ENCODE data around the gene IL3.
"Not testable (repeated sequence)": the region's sequence is repeated elsewhere in the genome, so short reads cannot be mapped to it uniquely, and the experiment has no call there.

Gene IL3

DNA sequence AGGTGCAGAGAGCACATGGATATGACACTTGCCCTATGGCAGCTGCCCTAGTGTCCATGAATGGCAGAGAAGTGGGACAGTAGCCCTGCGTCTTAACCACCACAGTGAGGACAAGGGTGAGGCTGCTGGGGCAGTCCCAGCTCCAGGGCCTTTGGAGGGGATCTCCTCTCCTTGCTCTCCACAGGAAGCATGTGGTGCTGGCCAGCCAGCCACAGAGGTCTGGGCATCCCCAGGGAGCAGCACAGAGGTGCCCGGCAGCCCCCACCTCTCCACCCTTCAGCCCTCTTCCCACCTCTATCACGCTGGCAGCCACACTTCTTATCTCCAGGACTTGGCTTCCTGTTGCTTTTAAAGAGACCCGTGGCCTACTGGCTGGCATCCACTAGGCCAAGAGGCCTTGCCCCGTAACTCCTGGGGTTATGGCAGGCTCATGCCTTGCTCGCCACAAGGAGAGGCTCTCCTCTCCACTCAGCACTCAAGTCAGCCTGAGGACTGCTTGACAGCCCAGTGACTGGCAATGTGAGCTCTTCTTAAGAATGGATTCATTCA lies 35.0 kb downstream of the IL3 start:
- DNase-seq, result no peak

DNA sequence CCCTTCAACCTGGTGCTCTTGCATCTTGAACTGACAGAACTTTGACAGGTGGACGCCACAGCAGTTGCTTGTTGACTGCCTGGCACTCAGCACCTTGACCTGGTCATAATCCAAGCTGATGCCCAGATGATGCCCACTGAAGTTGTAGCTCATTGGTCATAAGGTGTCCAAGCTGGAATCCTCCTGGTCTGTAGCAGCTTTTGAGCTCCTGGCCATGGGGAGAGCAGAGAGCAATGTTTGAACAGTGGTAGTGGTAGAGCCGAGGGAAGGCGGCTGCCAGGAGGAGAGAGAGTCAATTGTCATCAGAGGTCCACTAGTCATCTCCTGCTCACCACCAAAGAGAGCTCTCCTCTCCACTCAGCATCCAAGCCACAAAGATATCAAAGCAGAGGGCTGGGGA lies 36.4 kb downstream of the IL3 start:
- DNase-seq, result no peak

DNA sequence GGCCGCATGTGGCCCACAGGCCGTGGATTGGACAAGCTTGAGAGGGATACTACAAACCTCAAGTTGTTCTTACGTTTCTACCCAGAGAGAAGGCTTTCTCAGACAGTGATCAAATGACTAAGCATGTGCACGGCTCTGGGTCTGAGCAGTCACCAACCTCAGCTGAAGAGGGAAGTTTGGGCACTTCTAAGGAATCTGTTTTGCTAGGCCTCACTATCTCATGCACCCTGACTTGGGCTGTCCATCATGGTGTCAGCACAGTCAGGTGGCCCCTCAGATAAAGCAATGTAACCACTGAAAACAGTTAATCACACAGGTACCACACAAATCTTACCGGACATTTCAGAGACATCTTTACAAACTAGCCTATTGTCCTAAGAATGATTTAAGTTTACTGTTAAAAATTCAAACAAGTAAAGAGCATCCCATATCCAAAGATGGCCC lies 37.7 kb downstream of the IL3 start:
- no peak for DNase-seq

DNA sequence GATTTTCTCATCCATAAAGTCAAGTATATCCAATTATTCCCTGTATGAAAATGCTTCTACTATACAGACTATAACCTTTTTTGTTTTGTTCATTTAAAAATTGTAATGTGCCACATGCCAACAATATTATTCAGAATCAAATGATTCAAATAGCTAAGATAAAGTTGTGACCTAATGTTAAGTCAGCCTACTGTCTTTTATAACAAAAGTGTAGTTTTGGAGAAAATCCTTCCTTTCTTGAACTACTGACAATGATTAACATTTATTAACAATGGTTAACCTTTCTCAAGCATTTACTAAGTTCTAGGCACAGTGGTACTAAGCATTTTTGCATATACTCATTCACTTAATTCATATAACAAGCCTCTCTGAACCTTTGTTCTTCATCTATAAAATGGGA lies 38.2 kb downstream of the IL3 start:
- DNase-seq, result no peak

DNA sequence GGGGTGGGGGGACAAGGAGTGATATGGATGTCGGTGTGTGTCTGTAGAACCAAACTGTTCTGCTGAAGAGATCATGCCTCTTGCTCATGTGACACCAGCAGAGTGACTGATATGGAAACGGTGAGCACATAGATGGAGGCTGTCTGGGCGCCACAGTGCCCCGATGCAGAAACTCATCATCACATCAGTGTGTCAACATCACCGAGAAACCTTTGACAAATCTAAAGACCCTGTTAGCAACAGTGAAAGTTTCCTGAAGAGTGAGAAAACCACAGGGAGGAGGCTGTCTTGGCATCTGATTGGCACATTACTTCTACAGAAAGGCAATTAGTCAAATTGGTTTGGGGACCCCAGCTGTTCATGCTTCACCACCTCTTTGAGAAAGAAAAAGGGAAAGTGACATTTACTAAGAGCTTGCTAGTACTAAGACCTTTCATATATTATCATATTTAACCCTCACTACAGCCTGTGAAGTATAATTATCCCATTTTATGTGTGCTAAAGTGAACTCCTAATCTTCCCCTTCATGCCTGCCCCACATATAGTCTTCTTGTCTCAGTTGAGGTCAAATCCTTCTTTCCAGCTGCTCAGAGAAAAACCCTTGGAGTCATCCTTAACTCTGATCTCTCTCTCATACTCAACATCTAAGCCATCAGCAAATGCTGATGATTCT lies 38.8 kb downstream of the IL3 start:
- peak; percentile 52 to 60 for DNase-seq

DNA sequence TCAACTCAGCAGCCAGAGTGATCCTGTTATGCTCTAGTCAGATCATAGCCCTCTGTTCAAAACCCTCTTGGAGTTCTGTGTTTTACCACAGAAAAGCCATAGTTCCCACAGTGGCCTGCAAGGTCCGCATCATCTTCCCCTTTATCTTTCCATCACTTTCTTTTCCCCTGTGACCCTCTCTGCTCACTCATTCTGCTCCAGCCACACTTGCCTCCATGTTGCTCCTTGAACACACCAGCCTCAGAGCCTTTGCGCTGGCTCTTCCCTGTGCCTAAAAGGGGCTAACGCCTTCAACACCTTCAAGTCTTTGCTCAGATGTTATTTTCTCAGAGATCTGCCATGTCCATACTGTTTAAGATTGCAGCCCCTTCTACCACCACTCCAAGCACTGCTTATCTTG lies 39.5 kb downstream of the IL3 start:
- no peak for DNase-seq

DNA sequence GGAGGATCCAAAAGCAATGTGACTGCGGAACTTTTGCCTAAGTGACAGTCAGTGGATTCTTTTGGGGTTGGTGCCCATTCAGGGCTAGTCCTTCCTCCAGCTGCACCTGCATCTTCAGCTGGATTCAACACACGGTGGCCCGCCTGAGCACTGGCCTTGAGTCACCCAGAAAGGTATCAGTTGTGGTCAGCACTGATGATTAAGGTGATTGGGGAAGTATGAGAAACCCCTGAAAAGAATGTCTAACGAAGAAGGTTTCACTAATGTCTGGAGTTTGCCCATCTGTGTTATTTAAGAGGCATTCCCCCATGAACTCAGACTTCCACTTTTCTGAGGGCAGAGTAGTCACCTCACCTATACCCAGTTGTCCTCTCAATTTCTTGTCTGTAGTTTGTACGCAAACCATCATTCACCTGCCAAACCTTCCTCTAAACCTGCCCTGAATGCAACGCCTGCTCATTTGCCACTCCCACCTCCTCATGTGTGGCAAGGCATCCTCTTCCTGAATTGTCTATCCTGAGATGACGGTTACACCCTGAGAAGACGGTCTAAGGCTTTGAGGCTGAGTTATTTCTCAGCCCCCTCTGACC lies 40.3 kb downstream of the IL3 start:
- no peak for DNase-seq

DNA sequence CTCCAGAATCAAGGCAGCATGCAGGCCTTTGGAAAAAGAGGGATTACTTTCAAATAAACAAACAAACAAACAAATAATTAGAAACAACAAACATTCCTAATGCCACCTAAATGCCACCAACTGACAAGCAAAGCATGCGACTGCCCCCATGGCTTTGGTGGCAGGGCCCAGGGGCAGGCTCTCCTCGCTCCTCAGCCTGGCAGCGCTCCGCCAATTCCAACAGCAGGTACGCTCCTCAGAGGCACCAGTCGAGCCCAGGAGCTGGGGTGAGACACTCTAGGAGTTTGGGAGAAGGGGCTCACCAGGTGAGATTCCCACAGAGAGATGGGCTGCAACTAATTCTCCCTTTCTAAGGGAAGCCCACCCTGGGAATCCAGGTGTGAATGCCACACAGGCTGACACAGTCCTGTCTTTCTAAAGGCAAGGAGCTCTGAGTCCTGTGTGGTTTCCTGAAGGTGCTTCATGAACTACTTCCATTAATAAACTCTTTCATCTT lies 41.0 kb downstream of the IL3 start:
- no peak for DNase-seq

DNA sequence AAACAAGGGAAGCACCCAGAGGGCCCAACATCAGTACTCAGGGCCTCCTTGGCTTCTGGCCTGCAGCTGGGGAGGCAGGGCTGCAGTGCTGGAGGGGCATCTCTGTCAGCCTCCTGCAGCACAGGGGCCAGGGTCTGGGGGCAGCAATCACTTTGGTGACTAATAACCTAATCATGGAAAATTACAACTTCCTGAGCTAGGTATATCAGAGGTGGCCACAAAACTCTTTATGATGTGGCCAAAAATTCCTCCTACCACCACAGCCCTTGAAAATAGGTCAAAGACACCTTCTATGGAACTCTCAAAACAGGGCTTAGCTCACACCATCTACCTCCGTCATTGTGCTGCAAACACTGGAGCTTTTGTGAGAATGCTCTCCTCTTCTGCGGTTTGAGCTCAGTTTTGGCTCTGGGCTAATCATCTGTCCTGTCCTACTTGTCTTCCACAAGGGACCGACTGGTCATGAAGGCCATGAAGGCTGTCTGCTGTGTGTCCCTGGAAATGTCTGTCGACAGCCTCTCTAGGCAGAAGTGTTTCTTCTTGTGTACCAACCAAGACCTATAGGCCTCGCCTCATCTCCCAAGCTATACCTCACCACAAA lies 41.7 kb downstream of the IL3 start:
- peak; percentile 31 to 47 for DNase-seq

DNA sequence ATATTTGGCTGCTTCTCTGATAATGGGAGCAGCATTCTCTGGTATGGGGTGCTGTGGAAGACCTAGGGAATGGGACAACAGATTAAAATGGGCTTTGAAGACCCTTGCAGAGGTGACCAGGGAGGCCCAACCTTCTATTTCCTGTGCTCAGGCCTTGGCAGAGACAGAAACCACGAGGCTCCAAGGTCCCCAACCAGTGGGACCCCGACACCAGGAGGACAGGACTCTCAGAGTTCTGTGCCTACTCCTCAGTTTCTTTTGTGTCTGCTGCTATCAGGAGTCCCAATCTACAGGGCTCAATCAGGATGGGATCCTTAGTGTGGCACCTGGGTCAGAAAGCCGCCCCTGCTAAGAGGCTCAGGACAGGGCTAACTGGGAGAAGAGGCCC lies 42.5 kb downstream of the IL3 start:
- DNase-seq, result no peak

DNA sequence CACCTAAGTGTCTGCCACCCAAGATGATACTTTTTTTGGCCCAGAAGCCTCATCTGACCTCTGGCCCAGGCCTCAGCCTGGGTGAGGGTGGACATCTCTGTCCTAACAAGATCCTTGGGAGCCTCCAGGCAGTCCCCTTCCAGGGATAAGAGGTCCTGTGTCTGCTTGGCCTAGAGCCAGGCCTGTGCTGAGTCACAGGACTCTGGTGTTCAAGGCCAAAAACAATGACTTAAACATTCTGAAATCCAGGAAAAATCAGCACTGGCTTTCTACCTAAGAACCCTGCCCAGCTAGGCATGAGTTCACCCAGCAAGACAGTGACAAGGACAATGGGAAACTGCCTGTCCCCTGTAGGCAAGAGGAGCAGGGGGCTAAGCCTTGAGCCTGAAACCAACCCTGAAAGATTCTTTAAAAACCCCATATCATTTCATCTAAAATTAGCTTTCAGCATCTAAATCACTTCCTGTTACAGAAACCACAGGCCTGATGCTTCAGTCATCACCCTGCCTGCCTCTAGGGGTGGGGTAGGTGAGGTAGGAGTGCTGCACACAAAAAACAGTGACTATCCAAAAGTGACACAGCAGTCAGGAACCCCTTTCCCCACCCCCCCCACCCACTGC lies 43.0 kb downstream of the IL3 start:
- DNase-seq, result peak; percentile 62 to 66

DNA sequence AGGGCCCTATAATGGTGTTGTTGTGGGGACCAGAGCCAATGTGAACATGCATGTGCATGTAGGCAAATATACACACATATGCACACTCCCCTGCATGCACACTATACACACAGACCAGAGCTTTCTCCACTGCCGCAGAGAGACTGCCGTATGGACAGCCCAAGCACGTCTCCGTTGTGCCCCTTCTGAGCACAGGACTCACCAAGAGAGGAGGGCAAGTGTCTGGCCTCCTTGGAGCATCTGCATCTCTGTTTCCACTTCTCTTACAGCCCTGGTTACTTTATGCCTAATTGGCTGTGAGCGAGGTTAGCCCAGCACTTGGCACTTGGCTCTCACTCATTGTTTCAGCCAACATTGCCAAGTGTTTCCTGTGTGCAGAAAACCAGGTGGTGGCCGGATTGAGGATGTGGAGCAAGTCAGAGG lies 43.5 kb downstream of the IL3 start:
- no peak for DNase-seq

DNA sequence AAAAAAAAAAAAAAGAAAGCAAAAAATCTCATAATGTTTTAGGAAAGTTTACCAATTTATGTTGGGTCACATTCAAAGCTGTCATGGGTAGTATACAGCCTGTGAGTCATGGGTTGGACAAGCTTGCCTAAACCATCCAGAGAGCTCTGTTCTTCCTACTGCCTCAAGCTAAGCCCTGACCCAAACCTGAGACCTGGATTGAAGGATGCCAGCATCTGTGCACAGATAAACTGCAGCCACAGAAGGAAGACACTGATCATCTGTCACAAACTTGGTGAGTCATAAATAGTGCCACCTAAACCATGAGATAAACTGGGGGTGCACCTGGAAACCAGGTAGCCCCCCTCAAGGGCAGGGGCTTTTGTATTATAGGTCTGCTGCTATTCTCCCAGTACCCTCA lies 44.1 kb downstream of the IL3 start:
- no peak for DNase-seq

DNA sequence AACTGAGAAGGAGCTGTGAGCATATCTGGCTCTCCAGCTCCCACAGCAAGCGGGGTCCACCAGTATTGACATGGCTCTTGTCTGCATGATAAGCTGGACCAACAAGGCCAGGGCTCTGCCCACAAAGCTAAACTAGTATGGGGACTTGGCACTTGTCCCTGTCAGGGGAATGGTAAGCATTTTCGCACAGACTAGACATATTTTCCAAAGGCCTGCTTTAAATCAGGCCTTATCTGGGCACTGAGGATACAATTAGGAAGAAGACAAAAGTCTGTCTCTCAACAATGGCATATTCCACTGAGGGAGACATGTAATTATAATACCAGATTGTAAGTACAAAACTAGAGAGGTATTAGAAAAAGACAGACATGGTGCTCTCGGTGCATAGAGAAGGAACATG lies 45.2 kb downstream of the IL3 start:
- DNase-seq, result no peak

DNA sequence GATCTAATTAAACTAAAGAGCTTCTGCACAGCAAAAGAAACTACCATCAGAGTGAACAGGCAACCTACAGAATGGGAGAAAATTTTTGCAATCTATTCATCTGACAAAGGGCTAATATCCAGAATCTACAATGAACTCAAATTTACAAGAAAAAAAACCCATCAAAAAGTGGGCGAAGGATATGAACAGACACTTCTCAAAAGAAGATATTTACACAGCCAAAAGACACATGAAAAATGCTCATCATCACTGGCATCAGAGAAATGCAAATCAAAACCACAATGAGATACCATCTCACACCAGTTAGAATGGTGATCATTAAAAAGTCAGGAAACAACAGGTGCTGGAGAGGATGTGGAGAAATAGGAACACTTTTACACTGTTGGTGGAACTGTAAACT lies 48.0 kb downstream of the IL3 start:
- DNase-seq, result not testable (repeated sequence)

DNA sequence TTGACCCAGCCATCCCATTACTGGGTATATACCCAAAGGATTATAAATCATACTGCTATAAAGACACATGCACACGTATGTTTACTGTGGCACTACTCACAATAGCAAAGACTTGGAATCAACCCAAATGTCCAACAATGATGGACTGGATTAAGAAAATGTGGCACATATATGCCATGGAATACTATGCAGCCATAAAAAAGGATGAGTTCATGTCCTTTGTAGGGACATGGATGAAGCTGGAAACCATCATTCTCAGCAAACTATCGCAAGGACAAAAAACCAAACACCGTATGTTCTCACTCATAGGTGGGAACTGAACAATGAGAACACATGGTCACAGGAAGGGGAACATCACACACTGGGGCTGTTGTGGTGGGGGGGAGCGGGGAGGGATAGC lies 48.5 kb downstream of the IL3 start:
- not testable (repeated sequence) for DNase-seq

DNA sequence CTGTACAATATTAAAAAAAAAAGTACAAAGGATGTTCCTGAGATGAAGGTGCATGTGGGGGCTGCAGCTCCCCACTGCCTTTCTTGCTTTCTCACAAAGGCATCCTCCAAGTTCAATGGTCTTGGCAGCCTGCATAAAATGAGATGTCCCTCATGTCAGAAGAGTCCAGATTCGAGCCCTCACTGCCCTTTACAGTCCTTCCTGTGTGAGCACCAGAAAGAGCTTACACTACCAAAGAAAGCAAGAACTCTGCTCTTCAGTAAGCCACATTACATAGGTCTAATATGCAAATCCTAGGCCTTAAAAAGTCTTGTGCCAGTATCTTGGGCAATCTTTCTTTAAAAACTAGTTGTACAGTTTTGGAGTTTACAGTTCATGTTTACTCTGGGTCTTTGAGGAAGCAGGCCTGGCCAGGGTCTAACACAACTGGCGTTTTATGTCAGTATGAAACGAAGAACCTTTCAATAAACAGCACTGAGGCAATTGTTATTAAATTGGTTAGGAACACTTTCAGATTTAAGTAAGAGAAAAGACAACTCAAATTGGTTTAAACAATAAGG lies 49.1 kb downstream of the IL3 start:
- DNase-seq, result no peak

DNA sequence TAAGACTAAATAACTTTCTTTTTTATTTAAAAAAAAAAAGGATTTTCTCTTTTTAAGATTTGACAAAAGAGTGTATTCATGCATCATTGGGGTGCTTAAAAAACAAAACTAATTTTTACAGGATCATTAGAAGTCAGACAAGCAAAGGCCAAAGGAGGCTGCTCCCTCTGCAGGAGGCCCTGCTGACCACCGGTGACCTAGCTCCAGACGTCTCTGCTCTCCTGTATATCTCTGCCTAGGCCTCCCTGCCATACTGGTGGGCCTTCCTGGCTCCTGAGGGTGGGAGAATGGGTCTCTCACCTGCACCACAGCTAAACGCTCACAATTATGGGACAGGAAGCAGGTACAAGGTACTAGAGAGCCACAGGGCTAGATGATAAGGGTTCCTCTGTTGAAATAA lies 49.7 kb downstream of the IL3 start:
- DNase-seq, result no peak

DNA sequence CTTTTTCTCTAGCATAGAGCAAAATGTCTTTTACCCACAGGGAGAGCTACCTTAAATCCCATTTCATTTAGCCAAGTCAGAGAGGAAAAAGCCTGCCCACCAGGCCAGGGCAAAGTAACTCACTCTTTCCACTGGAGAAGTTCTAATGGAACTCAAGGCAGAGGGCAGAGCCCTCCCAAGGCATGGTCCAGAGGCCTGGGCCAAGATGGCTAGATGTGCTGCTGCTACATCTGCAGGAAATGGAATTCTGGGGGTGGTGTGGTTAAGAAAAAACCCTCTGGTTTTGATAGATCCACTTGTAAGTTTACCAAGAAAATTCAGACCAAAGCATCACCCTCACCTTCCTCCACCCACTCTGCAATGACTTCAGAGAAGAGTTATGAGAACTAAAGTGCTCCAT lies 50.5 kb downstream of the IL3 start:
- no peak for DNase-seq

DNA sequence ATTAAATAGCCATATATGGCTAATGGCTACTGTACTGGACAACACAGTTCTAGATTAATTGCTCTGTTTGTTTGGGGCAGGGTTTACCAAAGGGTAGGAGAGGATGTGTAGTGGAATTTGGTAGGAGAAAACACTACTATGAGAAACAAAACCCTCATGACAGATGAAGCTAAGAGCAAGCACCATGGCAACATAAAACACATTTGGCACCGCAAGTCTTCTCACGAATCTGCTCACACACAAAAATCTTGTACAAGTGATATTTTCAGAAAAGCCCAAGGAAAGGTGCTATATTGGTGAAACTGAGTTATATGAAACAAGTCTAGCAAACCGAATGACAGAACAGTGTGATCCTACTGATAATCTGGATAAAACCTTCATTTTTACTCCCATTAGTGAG lies 51.7 kb downstream of the IL3 start:
- DNase-seq, result no peak
